Measurements from ENCODE around the gene CFL1. TPM values are rescaled to one million over a fixed set of nuclear protein-coding genes. Genes with fewer than 3 reads are reported as not detected.
A peak's percentile ranks its signal among the peaks of the same experiment; 100 is the strongest.

The CFL1 gene
- total RNA-seq, 1 donor from 2014 or later: 299 TPM

- intact Hi-C loops (cut with micrococcal nuclease): loop anchor here (10.0 kb wide), 1 partner anchor 115 kb away; no protein-coding TSS in a partner anchor
- H3K27ac ChIP-seq (replicated peaks): no peak overlapping the region
- H3K36me3 ChIP-seq: peaks cover 25% of the 10 kb centered on the region
- TF ChIP-seq, protein P1, sequence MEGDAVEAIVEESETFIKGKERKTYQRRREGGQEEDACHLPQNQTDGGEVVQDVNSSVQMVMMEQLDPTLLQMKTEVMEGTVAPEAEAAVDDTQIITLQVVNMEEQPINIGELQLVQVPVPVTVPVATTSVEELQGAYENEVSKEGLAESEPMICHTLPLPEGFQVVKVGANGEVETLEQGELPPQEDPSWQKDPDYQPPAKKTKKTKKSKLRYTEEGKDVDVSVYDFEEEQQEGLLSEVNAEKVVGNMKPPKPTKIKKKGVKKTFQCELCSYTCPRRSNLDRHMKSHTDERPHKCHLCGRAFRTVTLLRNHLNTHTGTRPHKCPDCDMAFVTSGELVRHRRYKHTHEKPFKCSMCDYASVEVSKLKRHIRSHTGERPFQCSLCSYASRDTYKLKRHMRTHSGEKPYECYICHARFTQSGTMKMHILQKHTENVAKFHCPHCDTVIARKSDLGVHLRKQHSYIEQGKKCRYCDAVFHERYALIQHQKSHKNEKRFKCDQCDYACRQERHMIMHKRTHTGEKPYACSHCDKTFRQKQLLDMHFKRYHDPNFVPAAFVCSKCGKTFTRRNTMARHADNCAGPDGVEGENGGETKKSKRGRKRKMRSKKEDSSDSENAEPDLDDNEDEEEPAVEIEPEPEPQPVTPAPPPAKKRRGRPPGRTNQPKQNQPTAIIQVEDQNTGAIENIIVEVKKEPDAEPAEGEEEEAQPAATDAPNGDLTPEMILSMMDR (IDR thresholded peaks at IDR 0.05; ENCODE audit: borderline replicate concordance): no peak
- H3K4me1 ChIP-seq: peaks cover 10% of the 10 kb centered on the region
- DNase-seq: no peak
- no peaks in the 10 kb centered on the region for H3K9me3 ChIP-seq (replicated peaks)
- no peak overlapping the region for H3K4me3 ChIP-seq
- no peaks in the 10 kb centered on the region for H3K27me3 ChIP-seq (ENCODE audit: low read depth)
Measured at GRCh38 chr11:65880027-65880426, 22.0 kb upstream of the CFL1 start.

DNA sequence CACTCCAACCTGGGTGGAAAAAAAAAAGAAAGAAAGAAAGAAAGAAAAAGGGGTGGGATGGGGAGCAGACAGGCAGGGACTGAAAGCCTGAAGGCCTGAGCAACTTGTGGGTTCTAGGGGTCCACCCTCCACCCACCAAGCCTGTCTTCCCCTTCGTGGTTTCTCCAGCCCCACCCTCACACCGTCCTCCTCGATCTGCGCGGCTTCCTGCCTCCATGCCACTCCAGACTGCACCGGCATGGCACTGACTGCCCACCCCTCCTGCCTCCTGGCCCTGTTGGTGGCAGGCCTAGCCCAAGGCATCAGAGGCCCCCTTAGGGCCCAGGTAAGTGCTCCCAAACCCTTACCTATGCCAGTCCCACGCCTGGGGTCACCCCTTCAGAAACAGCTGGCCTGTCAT, 21.6 kb upstream of the CFL1 start, which contains the start of gene CTSW:
TSS of gene CTSW (plus strand) at position 221 of the 400 bp plus-strand sequence. CDS start at position 239, 18 bp downstream.
- Histone ChIP-seq H3K36me3 (peaks cover 25% of the 10 kb centered on the region), H3K27ac (replicated peaks) (no peak within 1 kb of the TSS), H3K4me3 (no peak within 1 kb of the TSS), H3K4me1 (peaks cover 6% of the 10 kb centered on the region), H3K9me3 (replicated peaks) (no peaks in the 10 kb centered on the region), H3K27me3 (ENCODE audit: low read depth) (no peaks in the 10 kb centered on the region)
- intact Hi-C loops (cut with micrococcal nuclease): loop anchor here (10.0 kb wide), 1 partner anchor 115 kb away; no protein-coding TSS in a partner anchor
- no peak for DNase-seq
- TF ChIP-seq, protein P1 (IDR thresholded peaks at IDR 0.05; ENCODE audit: borderline replicate concordance): no peak

GRCh38 chr11:65873318-65874156, 15.6 kb upstream of the CFL1 start:
- H3K4me3 ChIP-seq: peak overlapping the region; percentile 76
- TF ChIP-seq, protein P1 (IDR thresholded peaks at IDR 0.05; ENCODE audit: borderline replicate concordance): no peak
- peak; percentile 96 for DNase-seq
- peaks cover 9% of the 10 kb centered on the region for H3K36me3 ChIP-seq
- no peaks in the 10 kb centered on the region for H3K27me3 ChIP-seq (ENCODE audit: low read depth)
- intact Hi-C loops (cut with micrococcal nuclease): no loop called here
- H3K4me1 ChIP-seq: peaks cover 44% of the 10 kb centered on the region
- H3K9me3 ChIP-seq (replicated peaks): no peaks in the 10 kb centered on the region
- H3K27ac ChIP-seq (replicated peaks): peak overlapping the region; percentile 98

DNA sequence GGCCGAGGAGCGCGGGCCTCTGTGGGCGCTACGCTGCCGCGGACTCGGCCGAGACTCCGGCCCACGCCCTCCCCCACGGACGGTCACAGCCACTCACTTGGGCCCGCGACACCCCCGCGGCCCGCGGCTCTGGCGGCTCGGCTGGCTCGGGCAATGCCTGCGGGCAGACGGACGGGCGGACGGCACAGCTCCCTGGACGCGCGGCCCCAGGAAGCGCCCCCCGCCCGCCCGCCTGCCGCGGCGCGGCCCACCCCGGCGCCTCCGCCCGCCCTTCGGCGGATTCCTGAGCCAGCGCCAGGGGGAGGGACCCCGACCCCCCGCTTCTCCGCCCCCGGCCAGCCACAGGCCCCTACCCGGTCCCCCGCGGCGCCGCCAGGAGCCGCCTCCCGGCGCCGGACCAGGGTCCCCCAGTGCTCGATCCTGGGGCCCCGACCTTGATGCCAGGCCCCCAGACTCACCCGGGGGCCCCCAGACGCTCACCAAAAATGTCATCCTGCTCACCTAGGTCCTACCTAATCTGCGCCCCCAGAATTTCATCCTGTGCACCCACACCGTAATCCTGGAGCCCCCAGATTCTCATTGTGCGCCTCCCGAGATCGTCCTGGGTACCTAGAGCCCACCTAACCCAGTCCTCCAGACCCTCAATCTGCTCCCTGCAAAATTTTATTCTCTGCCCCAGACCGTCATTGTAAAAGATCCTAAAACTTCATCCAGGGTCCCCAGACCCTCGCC, 14.8 kb upstream of the CFL1 start, which contains the start of gene EFEMP2:
TSS of gene EFEMP2 (minus strand) at position 215 of the 732 bp plus-strand sequence. CDS start 446 bp downstream, outside the sequence.
- TF ChIP-seq, protein P1 (IDR thresholded peaks at IDR 0.05; ENCODE audit: borderline replicate concordance): no peak
- peak; percentile 61 for DNase-seq
- peak within 1 kb of the TSS; percentile 98 for H3K27ac ChIP-seq (replicated peaks)
- no peaks in the 10 kb centered on the region for H3K9me3 ChIP-seq (replicated peaks)
- no peaks in the 10 kb centered on the region for H3K27me3 ChIP-seq (ENCODE audit: low read depth)
- peaks cover 48% of the 10 kb centered on the region for H3K4me1 ChIP-seq
- intact Hi-C loops (cut with micrococcal nuclease): no loop called here
- H3K36me3 ChIP-seq: peaks cover 17% of the 10 kb centered on the region
- peak within 1 kb of the TSS; percentile 76 for H3K4me3 ChIP-seq

DNA sequence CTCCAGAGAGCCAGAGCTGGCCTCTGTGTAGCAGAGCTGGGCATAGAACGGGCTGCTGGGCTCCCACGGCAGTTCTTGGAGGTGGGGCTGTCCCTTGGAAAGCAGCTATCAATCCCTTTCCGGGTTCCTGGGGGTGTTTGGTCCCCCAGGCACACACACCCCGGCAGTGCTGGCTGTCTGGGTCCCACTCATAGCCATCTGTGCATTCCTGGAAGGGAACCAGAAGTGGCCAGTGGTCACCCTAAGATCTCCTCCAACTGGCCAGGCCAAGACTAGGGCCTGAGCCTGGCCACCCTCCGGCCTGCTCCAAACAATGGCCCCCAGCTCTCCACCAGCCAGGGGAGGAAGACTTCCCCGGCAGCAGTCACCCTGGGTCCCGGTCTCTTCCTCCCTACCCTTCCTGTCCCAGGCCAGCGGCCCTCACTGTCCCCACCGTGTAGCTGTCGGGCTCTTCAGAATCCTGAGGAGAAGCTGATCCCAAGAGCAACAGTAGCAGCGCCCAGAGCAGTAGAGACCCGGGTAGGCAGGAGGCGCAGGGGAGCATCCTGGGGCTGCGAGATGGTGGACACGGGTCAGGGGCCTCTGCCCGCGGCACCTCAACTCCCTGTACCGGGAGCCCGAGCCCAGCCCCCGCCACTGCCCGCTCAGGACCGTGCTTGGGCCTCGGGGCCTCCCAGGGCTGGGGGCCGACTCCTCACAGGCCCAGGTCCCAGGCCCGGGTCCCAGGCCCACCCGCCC, 14.0 kb upstream of the CFL1 start:
- TF ChIP-seq, protein P1 (IDR thresholded peaks at IDR 0.05; ENCODE audit: borderline replicate concordance): peak; percentile 34
- Histone ChIP-seq H3K4me3 (peak overlapping the region; percentile 76), H3K4me1 (peaks cover 54% of the 10 kb centered on the region), H3K36me3 (peaks cover 24% of the 10 kb centered on the region), H3K27ac (replicated peaks) (peak overlapping the region; percentile 98), H3K27me3 (ENCODE audit: low read depth) (no peaks in the 10 kb centered on the region), H3K9me3 (replicated peaks) (no peaks in the 10 kb centered on the region)
- DNase-seq: peak; percentile 48
- intact Hi-C loops (cut with micrococcal nuclease): no loop called here
